GM11168 (cell line): ENCODE data around the gene RTL10.
"Not testable (repeated sequence)": the region's sequence is repeated elsewhere in the genome, so short reads cannot be mapped to it uniquely, and the experiment has no call there.

Experiments
- in situ Hi-C: fragments of 300-500 bp; cut with MboI; formaldehyde crosslinking; loops from one replicate; pipeline ENCODE4 v1.12.0; 2022; ENCODE audit warnings: low sequenced_read_pairs; ENCODE audit not compliant: unreplicated experiment

Gene RTL10

GRCh38 chr22:19846620-19847344 lies 7.9 kb downstream of the RTL10 start:
- in situ Hi-C loops = no loop called here

GRCh38 chr22:19845054-19845722 lies 9.5 kb downstream of the RTL10 start:
- in situ Hi-C loops = no loop called here

- in situ Hi-C loops = no loop called here
Observed at GRCh38 chr22:19844377-19845053, 10.2 kb downstream of the RTL10 start.

- in situ Hi-C loops = no loop called here
Observed at GRCh38 chr22:19843857-19844376, 10.8 kb downstream of the RTL10 start.

GRCh38 chr22:19843107-19843856 lies 11.4 kb downstream of the RTL10 start:
- in situ Hi-C loops = no loop called here

GRCh38 chr22:19842393-19843106 lies 12.1 kb downstream of the RTL10 start:
- in situ Hi-C loops = no loop called here

GRCh38 chr22:19841641-19842392 lies 12.9 kb downstream of the RTL10 start:
- in situ Hi-C loops = no loop called here

GRCh38 chr22:19840955-19841640 lies 13.6 kb downstream of the RTL10 start:
- in situ Hi-C loops = no loop called here

GRCh38 chr22:19840059-19840458 lies 14.6 kb downstream of the RTL10 start:
- in situ Hi-C loops = no loop called here

- in situ Hi-C loops = no loop called here
Observed at GRCh38 chr22:19837915-19838314, 16.8 kb downstream of the RTL10 start.

GRCh38 chr22:19836512-19836911 lies 18.2 kb downstream of the RTL10 start:
- in situ Hi-C loops = no loop called here

- in situ Hi-C loops = no loop called here
Observed at GRCh38 chr22:19834599-19834998, 20.1 kb downstream of the RTL10 start.

- in situ Hi-C loops = not testable (repeated sequence)
Observed at GRCh38 chr22:19833327-19833726, 21.3 kb downstream of the RTL10 start.

GRCh38 chr22:19832476-19833108 lies 22.1 kb downstream of the RTL10 start:
- in situ Hi-C loops = no loop called here

- in situ Hi-C loops = not testable (repeated sequence)
Observed at GRCh38 chr22:19831979-19832378, 22.7 kb downstream of the RTL10 start.

GRCh38 chr22:19831016-19831415 lies 23.7 kb downstream of the RTL10 start:
- in situ Hi-C loops = no loop called here

GRCh38 chr22:19828035-19828401 lies 26.7 kb downstream of the RTL10 start:
- in situ Hi-C loops = no loop called here

- in situ Hi-C loops = no loop called here
Observed at GRCh38 chr22:19827341-19828034, 27.2 kb downstream of the RTL10 start.
